ENCODE measurements around the gene KBTBD7.

Gene KBTBD7

DNA sequence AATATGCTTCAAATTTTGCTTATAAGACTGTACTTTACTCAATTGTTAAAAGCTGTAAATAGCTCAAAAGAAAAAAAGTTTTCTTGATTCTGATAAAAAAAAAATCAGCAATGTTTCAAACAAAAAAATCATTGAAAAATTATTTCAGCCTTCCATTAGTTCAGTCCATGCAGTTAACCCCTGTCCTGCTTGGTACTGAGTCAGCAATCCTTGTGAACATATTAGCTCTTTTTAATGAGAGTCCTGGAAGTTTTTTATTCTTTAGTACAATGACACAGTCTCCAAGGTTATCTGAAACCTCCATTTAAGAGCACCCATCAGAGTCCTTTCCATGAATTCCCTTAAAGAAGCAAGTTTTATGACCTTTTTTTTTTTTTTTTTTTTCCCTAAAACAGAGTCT is 40.3 kb downstream of the KBTBD7 start:
- Histone ChIP-seq H3K27ac (ENCODE audit: insufficient read depth in 1 of 2, low read depth in 1 of 2, low read length in 2 of 2, poor library complexity in 1 of 2, severe bottlenecking in 2 of 2) (no peak overlapping the region), H3K4me1 (ENCODE audit: control extremely low read depth in 1 of 4, control insufficient read depth in 4 of 4, insufficient read depth in 4 of 4, low read length in 3 of 4) (no peaks in the 10 kb centered on the region), H3K36me3 (ENCODE audit: control insufficient read depth in 4 of 4, insufficient read depth in 4 of 4, low read length in 3 of 4) (peaks cover 0 to 7% (median 0%) of the 10 kb centered on the region in 4 experiments), H3K4me3 (ENCODE audit: control insufficient read depth in 1 of 7, extremely low read depth in 1 of 7, insufficient read depth in 4 of 7, low read depth in 2 of 7, low read length in 6 of 7) (no peak overlapping the region), H3K27me3 (replicated peaks in 2 of 5; ENCODE audit: control insufficient read depth in 4 of 5, insufficient read depth in 5 of 5, low read length in 4 of 5) (no peaks in the 10 kb centered on the region), H3K9me3 (ENCODE audit: control extremely low read depth in 1 of 5, control insufficient read depth in 4 of 5, insufficient read depth in 2 of 5, low read depth in 1 of 5, low read length in 4 of 5) (peaks cover 7 to 37% (median 23%) of the 10 kb centered on the region in 5 experiments)
- DNase-seq, result no peak
- ChIA-PET CTCF (no interaction called here), POLR2A (no interaction called here)

DNA sequence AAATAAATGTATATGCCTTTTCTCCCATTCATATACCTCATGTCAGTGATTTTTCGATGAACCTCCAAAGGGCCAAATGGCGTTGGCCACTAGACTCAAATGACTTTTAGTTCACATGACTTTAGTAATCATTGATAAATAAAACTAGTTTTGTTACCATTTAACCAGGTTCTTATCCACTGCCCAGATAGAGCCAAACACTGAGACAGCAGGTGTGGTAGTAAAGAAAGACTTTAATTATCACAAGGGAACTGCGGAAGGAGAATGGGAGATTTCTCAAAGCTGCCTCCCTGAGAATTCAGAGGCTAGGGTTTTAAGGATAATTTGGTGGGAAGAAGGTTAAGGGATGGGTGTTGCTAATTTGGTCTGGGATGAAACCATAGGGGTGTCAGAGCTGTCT is 42.4 kb downstream of the KBTBD7 start:
- Histone ChIP-seq H3K36me3 (ENCODE audit: control insufficient read depth in 4 of 4, insufficient read depth in 4 of 4, low read length in 3 of 4) (peaks cover 0 to 7% (median 0%) of the 10 kb centered on the region in 4 experiments), H3K27ac (ENCODE audit: insufficient read depth in 1 of 2, low read depth in 1 of 2, low read length in 2 of 2, poor library complexity in 1 of 2, severe bottlenecking in 2 of 2) (no peak overlapping the region), H3K9me3 (ENCODE audit: control extremely low read depth in 1 of 5, control insufficient read depth in 4 of 5, insufficient read depth in 2 of 5, low read depth in 1 of 5, low read length in 4 of 5) (peaks cover 8 to 56% (median 33%) of the 10 kb centered on the region in 5 experiments), H3K27me3 (replicated peaks in 2 of 5; ENCODE audit: control insufficient read depth in 4 of 5, insufficient read depth in 5 of 5, low read length in 4 of 5) (no peaks in the 10 kb centered on the region), H3K4me1 (ENCODE audit: control extremely low read depth in 1 of 4, control insufficient read depth in 4 of 4, insufficient read depth in 4 of 4, low read length in 3 of 4) (no peaks in the 10 kb centered on the region), H3K4me3 (ENCODE audit: control insufficient read depth in 1 of 7, extremely low read depth in 1 of 7, insufficient read depth in 4 of 7, low read depth in 2 of 7, low read length in 6 of 7) (no peak overlapping the region)
- DNase-seq, result peak in 1 of 3 donors; percentile 21
- ChIA-PET CTCF (interaction anchor here (0.9 kb wide), 1 partner anchor 14 kb away, joined by 4 read pairs; no protein-coding TSS in a partner anchor), POLR2A (interaction anchor here (0.5 kb wide), 1 partner anchor 15 kb away, joined by 4 read pairs; no protein-coding TSS in a partner anchor)
- 100% methylated on average over 1 of the region's 3 CpGs for WGBS (ENCODE audit: insufficient coverage)

DNA sequence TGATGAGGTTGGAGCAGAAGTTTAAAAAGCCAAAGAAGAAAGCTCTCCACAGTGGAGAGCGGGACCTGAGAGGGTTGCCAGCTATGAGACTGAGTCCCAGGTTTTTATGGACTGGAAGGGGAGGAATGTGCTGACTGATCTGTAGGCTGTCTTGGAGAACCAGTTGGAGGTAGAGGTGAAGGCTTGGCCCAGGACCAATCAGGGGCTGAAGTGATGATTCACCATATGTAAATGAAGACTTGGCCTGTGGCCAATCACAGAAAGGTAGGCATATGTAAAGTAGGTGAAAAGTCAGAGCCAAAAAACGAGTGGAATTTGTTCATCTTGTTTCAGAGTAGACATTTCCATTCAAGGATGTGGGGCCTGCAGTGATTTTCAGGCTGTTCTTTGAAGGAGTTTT is 44.3 kb downstream of the KBTBD7 start:
- peaks cover 8 to 64% (median 37%) of the 10 kb centered on the region in 5 experiments for H3K9me3 ChIP-seq (ENCODE audit: control extremely low read depth in 1 of 5, control insufficient read depth in 4 of 5, insufficient read depth in 2 of 5, low read depth in 1 of 5, low read length in 4 of 5)
- no peaks in the 10 kb centered on the region for H3K27me3 ChIP-seq (replicated peaks in 2 of 5; ENCODE audit: control insufficient read depth in 4 of 5, insufficient read depth in 5 of 5, low read length in 4 of 5)
- H3K4me1 ChIP-seq (ENCODE audit: control extremely low read depth in 1 of 4, control insufficient read depth in 4 of 4, insufficient read depth in 4 of 4, low read length in 3 of 4), result no peaks in the 10 kb centered on the region
- no peak overlapping the region for H3K4me3 ChIP-seq (ENCODE audit: control insufficient read depth in 1 of 7, extremely low read depth in 1 of 7, insufficient read depth in 4 of 7, low read depth in 2 of 7, low read length in 6 of 7)
- 100% methylated on average over 2 of the region's 2 CpGs for WGBS (ENCODE audit: insufficient coverage)
- no peak for DNase-seq
- H3K36me3 ChIP-seq (ENCODE audit: control insufficient read depth in 4 of 4, insufficient read depth in 4 of 4, low read length in 3 of 4), result peaks cover 0 to 7% (median 0%) of the 10 kb centered on the region in 4 experiments
- no peak overlapping the region for H3K27ac ChIP-seq (ENCODE audit: insufficient read depth in 1 of 2, low read depth in 1 of 2, low read length in 2 of 2, poor library complexity in 1 of 2, severe bottlenecking in 2 of 2)
- ChIA-PET CTCF (no interaction called here), POLR2A (no interaction called here)

DNA sequence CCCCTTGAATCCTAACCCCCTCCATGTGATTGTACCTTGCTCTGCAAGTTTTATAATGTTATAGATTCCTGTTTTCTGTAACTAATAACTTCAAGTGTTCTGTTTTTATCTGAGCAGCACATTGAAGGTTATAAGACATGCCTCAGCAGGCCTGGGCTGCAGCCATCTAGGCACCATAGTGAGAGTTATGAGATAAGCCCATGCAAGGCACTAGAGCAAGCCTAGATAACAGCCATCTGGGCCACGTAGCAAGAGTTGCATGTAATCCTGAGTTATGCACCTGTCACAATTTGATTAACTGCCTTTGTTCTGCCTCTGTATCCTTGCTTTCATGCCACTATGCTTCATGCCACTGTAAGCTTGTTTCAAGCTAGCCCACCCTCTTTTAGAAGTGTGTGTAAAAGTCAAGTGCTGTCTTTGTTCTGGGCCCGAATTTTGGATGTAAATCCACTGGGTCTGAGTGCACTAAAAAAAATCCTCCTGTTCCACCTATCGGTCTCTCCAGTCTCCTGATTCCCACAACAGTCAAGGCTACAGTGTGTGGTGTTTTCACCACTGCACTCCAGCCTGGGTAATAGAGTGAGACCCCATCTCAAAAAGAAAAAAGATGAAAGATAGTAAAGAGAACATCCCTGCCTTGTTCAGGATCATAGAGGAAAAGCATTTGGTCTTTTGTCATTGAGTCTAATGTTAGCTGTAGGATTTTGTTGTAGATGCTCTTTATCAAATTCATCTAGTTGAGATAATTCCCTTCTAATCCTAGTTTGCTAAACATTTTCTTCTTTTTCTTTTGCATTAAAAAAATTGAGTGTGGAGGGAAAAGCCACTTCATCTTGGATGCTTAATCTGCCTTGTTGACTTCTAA is 45.7 kb downstream of the KBTBD7 start:
- peaks cover 8 to 64% (median 37%) of the 10 kb centered on the region in 5 experiments for H3K9me3 ChIP-seq (ENCODE audit: control extremely low read depth in 1 of 5, control insufficient read depth in 4 of 5, insufficient read depth in 2 of 5, low read depth in 1 of 5, low read length in 4 of 5)
- POLR2A ChIA-PET, result no interaction called here
- peaks cover 0 to 7% (median 2%) of the 10 kb centered on the region in 4 experiments for H3K36me3 ChIP-seq (ENCODE audit: control insufficient read depth in 4 of 4, insufficient read depth in 4 of 4, low read length in 3 of 4)
- no peaks in the 10 kb centered on the region for H3K4me1 ChIP-seq (ENCODE audit: control extremely low read depth in 1 of 4, control insufficient read depth in 4 of 4, insufficient read depth in 4 of 4, low read length in 3 of 4)
- no peak overlapping the region for H3K4me3 ChIP-seq (ENCODE audit: control insufficient read depth in 1 of 7, extremely low read depth in 1 of 7, insufficient read depth in 4 of 7, low read depth in 2 of 7, low read length in 6 of 7)
- no peak overlapping the region for H3K27ac ChIP-seq (ENCODE audit: insufficient read depth in 1 of 2, low read depth in 1 of 2, low read length in 2 of 2, poor library complexity in 1 of 2, severe bottlenecking in 2 of 2)
- CTCF ChIA-PET, result no interaction called here
- peak; percentile 22 to 42 (median 41) for DNase-seq
- WGBS (ENCODE audit: insufficient coverage), result 100% methylated on average over 3 of the region's 3 CpGs
- H3K27me3 ChIP-seq (replicated peaks in 2 of 5; ENCODE audit: control insufficient read depth in 4 of 5, insufficient read depth in 5 of 5, low read length in 4 of 5), result no peaks in the 10 kb centered on the region

DNA sequence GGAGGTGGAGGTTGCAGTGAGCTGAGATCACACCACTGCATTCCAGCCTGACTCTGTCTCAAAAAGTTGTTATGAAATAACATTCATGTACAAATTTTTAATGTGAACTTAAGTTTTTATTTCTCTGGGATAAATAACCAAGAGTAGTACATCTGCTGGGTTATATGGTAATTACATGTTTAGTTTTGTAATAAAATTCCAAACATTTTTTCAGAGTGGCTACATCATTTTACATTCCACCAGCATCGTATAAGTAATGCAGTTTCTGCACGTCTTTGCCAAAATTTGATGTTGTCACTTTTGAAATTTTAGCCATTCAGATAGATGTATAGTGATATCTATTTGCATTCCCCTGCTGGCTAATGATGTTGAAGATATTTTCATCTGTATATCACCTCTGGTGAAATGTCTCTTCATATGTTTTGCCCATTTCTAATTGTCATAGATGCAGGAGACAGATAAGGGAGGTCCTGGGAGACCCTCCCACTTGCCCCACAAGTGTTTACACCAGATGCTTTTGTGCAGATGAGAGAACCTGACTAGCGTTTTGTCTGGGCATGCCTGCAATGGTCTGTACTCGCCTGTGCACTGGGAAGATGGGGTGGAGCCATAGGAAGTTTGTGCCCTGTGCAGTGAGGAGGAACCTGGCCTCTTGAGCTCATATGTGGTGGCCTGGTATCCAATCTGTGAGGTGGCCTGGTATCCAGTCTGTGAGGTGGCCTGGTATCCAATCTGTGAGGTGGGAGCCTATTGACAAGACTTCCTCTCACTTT is 49.0 kb downstream of the KBTBD7 start:
- no peaks in the 10 kb centered on the region for H3K4me1 ChIP-seq (ENCODE audit: control extremely low read depth in 1 of 4, control insufficient read depth in 4 of 4, insufficient read depth in 4 of 4, low read length in 3 of 4)
- POLR2A ChIA-PET, result no interaction called here
- DNase-seq, result no peak
- H3K9me3 ChIP-seq (ENCODE audit: control extremely low read depth in 1 of 5, control insufficient read depth in 4 of 5, insufficient read depth in 2 of 5, low read depth in 1 of 5, low read length in 4 of 5), result peaks cover 2 to 40% (median 27%) of the 10 kb centered on the region in 5 experiments
- no peak overlapping the region for H3K4me3 ChIP-seq (ENCODE audit: control insufficient read depth in 1 of 7, extremely low read depth in 1 of 7, insufficient read depth in 4 of 7, low read depth in 2 of 7, low read length in 6 of 7)
- peaks cover 0 to 5% (median 2%) of the 10 kb centered on the region in 4 experiments for H3K36me3 ChIP-seq (ENCODE audit: control insufficient read depth in 4 of 4, insufficient read depth in 4 of 4, low read length in 3 of 4)
- H3K27ac ChIP-seq (ENCODE audit: insufficient read depth in 1 of 2, low read depth in 1 of 2, low read length in 2 of 2, poor library complexity in 1 of 2, severe bottlenecking in 2 of 2), result no peak overlapping the region
- no peaks in the 10 kb centered on the region for H3K27me3 ChIP-seq (replicated peaks in 2 of 5; ENCODE audit: control insufficient read depth in 4 of 5, insufficient read depth in 5 of 5, low read length in 4 of 5)
- CTCF ChIA-PET, result no interaction called here
- 100% methylated on average over 2 of the region's 4 CpGs for WGBS (ENCODE audit: insufficient coverage)

DNA sequence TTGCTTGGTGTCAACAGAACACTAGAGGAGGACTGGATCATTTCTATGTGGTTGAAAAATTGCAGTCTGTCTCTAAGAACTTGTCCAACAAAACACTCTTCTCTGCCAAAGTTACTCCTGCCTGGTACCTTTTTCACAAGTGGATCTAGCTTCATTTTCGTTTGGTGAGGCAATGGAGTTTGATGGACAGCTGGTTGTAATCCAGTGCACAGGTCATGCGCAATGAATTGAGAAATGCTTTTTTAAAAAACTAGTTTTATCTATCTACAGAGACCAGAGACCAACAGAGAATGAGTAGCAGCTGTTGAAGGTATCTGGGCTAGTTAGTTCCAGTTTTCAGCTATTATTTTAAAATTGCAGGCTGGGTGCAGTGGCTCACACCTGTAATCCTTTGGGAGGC is 49.8 kb downstream of the KBTBD7 start:
- H3K36me3 ChIP-seq (ENCODE audit: control insufficient read depth in 4 of 4, insufficient read depth in 4 of 4, low read length in 3 of 4), result peaks cover 0 to 4% (median under 1%) of the 10 kb centered on the region in 4 experiments
- ChIA-PET POLR2A (no interaction called here), CTCF (no interaction called here)
- no peak overlapping the region for H3K4me3 ChIP-seq (ENCODE audit: control insufficient read depth in 1 of 7, extremely low read depth in 1 of 7, insufficient read depth in 4 of 7, low read depth in 2 of 7, low read length in 6 of 7)
- H3K27me3 ChIP-seq (replicated peaks in 2 of 5; ENCODE audit: control insufficient read depth in 4 of 5, insufficient read depth in 5 of 5, low read length in 4 of 5), result no peaks in the 10 kb centered on the region
- H3K4me1 ChIP-seq (ENCODE audit: control extremely low read depth in 1 of 4, control insufficient read depth in 4 of 4, insufficient read depth in 4 of 4, low read length in 3 of 4), result no peaks in the 10 kb centered on the region
- 100% methylated on average over 1 of the region's 2 CpGs for WGBS (ENCODE audit: insufficient coverage)
- DNase-seq, result no peak
- H3K27ac ChIP-seq (ENCODE audit: insufficient read depth in 1 of 2, low read depth in 1 of 2, low read length in 2 of 2, poor library complexity in 1 of 2, severe bottlenecking in 2 of 2), result no peak overlapping the region
- H3K9me3 ChIP-seq (ENCODE audit: control extremely low read depth in 1 of 5, control insufficient read depth in 4 of 5, insufficient read depth in 2 of 5, low read depth in 1 of 5, low read length in 4 of 5), result peaks cover 2 to 32% (median 20%) of the 10 kb centered on the region in 5 experiments
